Suppressor macrophage treated with lipopolysaccharide for 1 hour (primary cell): ENCODE results near the gene NRSN2.
"Not testable (repeated sequence)": the region's sequence is repeated elsewhere in the genome, so short reads cannot be mapped to it uniquely, and the experiment has no call there.

Experiments used
- DNase-seq, 3 donors: peaks; one replicate each; pipeline ENCODE4 v3.0.0-alpha.2; 2020 to 2022

The NRSN2 gene

DNA sequence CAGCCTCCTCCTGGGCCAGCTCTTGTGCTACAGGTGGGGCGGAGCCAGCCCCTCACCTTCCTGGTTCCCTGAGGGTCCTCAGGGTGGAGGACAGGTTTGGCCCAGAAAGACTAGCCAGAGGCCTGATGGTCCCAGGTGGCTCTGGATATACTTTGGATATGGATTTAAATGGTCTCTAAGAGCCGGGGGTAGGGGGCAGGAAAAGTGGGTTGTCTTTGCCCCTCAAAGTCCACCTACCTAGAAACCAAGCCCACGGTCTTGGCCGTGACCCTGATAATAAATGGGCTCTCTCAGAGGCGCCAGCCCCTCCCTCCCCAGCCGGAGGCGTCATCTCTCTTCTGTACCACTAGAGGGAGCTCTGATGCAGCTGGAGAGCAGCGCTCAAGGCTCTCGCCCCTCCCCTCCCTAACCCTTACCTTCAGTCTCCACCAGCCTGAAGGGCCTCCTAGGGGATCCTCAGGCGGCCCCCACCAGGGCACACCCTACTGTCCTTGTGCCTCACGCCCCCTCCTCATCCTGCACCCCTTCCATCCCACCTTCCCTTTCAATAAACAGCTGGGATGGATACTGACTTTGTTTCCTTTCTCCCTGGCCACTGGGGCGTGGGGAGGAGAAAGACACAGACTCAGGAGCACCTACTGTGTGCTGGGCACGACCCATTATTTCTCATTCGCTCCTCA, 7.5 kb downstream of the NRSN2 start:
- peak; percentile 85 to 91 (median 86) for DNase-seq

DNA sequence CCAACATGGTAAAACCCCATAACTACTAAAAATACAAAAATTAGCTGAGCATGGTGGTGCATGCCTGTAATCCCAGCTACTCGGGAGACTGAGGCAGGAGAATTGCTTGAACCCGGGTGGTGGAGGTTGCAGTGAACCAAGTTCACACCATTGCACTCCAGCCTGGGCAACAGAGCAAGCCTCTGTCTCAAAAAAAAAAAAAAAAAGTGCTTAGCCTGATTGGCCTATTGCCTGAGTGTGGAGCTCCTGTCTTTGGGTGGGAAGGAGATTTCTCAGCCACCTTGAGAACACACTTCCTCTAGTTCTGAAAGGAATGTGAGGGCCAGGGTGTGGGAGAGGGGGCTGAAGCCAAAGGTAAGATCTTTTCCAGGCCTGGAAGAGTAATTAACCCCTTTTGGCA, 9.2 kb downstream of the NRSN2 start:
- not testable (repeated sequence) for DNase-seq

DNA sequence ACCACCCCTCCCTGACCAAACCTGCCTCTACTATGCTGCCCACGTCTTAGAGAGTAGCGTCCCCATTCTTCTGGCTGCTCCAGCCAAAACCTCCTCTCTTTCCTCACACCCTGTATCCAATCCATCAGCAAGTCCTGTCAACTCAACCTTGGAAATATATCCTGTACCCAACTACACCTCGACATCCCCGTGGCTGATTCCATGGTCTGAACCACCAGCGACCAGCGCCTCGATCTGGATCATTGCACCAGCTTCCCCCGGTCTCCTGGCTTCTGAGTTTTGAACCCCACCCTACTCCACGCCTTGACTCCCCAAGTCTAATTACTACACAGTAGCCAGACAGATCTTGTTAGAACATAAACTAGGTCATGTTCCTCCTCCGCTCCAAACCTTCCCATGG, 9.8 kb downstream of the NRSN2 start:
- DNase-seq, result no peak

DNA sequence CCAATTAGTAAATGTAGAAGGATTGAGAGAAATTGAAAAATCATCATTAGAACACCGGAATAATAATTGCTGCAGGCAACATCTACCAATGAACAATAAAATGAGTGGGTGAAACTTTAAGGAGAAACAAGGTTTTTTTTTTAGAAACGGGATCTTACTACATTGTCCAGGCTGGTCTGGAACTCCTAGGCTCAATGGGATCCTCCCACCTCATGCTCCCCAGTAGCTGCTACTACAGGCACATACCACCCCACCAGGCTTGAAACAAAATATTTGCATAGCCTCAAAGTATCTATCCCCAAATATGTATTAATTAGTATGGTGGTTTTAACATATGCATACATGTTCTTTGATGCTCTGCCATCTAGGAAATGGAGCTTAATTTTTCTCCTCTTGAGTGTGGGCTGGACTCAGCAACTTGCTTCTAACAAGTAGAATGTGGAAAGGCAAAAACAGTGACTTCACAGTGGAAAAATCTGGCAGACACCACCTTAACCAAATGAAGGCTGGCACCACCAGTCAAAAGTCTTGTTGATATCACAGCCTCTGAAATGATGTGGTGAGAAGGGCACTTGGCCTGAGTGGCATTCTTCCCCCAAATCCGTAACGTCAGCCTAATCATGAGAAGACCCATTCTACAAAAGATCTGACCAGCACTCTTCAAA, 12.1 kb downstream of the NRSN2 start:
- no peak for DNase-seq

DNA sequence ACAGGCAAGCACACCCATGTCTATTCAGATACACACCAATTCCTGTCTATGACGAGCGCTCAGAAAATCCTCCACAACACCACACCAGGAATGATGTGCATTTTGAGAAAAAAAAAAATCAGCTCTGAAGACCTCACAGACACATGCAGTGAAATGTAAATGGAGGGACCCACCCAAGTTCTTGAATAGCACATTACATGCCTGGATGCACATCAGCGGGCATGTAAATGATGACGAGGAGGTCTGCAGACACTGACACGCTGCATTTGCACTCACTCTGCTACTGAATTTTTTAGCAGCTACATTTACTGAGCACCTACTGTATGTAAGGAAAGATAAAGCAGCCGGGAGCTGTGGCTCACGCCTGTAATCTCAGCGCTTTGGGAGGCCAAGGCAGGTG, 14.7 kb downstream of the NRSN2 start:
- DNase-seq, result no peak

DNA sequence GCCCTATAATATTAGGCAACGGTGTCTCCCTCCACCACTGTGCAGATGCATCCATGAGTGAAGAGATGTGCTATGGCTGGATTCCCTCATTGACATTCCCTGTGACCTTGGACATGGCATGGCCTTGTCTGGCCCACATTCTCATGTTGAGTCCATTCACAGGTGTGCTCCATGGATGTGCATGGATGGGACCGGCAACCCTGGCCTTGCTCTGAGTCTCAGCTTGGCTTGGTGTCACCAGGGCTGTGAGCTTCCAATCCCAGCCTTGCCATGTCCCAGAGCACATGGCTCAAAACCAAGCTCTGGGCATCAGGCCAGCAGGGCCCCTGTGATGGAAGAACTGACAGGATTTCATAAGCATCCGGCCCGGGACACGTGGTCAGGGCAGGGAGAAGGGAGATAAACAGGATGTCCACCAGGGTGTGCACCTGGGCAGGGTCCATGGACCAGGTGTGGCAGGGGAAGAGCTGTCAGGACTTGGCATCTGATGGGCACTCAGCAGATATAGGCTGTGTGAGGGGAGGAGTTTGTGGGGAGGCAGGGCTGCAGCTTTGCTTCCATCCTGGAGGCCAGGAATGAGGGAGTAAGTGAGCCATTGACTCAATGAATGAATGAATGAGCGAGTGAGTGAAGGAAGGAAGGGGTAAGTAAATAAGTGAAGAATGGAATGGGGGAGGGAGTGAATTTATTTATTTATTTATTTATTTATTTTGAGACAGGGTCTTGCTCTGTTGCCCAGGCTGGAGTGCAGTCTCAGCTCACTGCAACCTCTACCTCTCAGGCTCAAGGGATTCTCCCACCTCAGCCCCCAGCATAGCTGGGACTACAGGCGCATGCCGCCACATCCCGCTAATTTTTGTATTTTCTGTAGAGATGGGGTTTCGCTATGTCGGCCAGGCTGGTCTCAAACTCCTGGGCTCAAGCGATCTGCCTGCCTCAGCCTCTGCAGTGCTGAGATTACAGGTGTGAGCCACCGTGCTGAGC, 15.7 kb downstream of the NRSN2 start:
- peak; percentile 68 to 85 (median 71) for DNase-seq

DNA sequence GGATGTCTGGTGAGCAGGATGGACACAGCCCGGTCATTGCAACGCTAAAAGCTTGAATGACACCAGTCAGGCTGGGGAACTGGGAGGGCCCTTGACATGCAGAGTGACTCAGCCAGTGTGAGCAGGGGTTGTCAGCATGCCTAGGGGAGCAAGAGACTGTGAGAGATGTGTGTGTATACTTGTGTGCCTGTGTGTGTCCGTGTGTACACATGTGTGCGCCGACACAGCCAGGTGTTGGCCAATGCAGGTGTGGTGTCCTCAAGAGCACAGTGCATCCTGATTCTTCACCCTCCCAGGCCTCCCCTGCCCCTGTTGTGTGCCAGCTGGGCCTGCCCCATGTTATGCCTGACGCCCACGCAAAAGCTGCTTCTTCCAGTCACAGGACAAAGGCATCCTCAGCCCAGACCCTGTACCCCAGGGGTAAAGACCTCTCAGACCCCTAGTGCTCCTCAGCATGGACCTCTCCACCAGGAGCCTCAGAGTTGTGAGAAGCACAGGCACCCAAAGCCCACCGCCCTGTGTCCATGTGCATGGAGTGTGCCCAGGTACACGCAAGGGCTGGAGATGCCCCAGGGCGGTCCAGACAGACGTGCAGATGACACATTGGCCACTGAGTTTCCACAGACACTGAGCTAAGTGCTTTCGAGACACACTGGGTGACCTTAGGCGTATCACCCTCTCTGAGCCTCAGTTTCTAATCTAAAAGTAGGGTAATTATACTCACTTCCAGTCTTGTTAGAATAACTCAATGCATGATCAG, 16.6 kb downstream of the NRSN2 start:
- DNase-seq, result peak; percentile 61 to 69 (median 68)

DNA sequence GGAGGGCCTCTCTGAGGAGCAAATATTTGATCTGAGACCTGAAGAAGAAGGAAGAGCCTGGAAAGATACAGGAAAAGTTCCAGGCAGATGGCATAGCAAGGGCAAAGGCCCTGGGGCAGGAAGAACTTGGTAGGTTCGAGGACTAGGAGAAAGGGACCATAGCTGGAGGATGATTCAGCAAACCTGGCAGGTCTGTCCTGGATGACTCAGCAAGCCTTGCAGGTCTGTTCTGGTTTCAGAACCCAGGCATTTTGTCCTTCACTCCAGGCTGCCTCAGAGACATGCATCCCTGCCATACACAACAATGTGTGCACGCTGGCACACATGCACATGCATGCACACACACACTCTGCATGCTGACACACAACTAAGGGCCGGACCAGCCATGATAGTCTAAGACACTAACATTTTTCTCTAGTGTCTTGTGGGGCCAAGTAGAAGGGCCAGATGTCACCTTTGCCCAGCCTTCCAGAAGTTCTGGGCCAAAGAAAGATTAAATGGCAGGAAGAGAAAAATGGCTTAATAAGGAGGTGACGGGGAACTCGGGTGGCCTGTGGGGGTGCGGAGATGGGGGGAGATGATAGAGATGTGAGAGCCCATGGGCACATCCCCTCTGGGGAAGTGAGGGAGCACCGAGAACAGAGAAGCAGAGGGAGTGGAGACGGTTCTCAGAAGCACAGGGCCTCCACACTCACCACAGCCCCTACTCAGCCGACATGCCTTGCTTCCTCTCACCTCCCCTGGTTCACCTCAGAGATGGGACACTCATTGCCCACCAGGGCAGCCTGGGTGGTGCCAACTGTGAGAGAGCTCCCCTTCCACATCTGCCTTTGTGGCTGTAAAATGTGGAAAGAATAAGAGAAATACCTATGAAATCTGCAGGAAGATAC, 18.2 kb downstream of the NRSN2 start:
- DNase-seq, result peak in 1 of 3 donors; percentile 12

DNA sequence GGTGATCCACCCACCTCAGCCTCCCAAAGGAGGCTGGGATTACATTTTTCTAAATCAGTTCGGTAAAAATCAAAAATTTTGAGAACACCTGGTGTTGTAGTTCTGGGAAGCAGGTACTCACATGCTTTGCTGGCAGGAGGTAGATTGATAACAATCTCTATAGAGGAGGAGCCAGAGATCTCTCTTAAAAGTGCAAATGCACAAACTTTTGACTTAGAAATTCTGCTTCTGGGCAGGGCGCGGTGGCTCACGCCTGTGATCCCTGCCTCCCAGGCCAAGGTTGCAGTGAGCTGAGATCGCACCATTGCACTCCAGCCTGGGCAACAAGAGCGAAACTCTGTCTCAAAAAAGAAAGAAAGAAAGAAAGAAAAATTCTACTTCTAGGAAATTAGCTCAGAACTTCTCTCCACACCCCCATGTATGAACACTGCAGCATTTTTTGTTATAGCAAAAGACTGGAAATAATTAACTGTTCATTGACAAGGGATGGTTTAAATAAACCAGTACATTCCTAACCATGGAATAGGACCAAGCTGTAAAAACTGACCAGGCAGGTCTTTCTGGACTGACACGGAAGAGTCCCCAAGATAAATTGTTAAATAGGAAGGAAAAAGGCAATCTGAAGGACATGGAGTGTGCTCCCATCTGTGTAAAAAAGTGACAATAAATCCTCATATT, 19.3 kb downstream of the NRSN2 start:
- DNase-seq, result peak in 1 of 3 donors; percentile 6

DNA sequence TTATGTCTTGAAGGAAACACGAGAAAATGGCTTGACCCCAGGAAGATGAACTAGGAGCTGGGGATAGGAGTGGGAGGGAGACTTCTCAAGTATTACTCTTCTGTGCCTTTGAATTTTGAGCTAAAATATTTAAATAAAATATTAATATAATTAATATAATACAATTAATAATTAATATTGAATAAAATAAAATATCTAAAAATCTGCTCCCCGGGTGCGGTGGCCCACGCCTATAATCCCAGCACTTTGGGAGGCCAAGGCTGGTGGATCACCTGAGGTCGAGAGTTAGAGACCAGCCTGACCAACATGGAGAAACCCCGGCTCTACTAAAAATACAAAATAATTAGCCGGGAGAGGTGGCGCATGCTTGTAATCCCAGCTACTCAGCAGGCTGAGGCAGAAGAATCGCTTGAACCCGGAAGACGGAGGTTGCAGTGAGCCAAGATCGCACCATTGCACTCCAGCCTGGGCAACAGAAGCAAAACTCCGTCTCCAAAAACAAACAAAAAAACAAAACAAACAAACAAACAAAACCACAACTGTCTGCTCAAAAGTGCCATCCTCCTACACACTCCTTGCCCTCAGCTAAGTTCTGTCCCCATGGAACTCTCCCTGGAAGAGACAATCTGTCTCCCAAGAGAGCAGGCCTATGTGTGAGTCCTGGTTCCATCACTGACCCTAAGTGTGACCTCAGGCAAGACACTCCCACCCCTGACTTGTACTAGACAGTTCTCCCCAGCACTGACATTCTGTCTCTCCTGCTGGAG, 20.0 kb downstream of the NRSN2 start:
- DNase-seq, result peak in 1 of 3 donors; percentile 13

DNA sequence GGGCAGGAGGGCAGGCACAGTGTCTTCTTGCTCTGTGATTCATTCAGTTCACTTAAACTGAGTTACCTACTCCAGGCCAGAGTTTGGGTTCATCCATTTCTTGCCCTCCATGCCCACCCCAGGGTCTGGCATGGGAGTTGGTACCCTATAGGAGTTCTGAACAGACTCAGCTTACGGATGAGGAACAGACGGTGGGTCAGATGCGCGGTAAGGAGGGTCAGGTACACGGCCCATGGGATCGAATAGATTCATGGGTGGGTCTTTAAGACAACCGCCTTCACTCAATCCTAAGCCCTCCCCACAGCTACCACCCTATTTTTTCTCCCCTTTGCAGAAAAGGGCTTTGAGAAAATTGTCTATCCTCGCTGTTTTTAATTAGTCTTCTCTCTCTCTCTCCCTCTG, 20.6 kb downstream of the NRSN2 start:
- no peak for DNase-seq

DNA sequence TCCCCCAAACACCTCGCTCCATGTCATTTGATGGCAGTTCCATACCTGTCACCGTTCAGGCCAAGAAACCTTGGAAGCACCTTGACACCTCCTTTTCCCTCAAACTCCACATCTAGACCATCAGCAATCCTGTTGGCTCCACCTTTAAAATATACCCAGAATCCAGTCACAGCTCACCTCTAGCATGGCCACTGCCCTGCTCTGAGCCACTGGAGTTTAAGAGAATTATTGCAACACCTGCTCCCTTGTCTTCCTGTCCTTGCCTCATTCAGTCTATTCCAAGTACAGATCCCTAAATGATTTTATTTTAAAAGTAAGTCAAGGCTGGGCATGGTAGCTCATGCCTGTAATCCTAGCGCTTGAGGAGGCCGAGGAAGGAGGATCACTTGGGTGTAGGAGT, 22.0 kb downstream of the NRSN2 start:
- no peak for DNase-seq

DNA sequence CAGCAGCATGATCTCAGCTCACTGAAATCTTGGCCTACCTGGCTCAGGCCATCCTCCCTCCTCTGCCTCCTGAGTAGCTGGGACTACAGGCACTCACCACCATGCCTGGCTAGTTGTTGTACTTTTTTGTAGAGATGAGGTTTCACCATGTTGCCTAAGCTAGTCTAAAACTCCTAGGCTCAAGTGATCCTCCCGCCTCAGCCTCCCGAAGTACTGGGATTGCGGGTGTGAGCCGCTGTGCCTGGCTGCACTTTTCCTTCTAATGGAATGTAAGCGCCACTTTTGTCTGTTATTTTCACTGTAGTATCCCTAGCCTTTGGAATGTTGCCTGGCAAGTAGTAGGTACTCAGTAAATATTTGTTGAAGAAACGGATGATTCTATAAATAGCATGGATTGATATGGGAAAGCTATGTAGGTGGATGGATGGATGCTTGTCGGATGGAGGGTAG, 23.3 kb downstream of the NRSN2 start:
- no peak for DNase-seq

DNA sequence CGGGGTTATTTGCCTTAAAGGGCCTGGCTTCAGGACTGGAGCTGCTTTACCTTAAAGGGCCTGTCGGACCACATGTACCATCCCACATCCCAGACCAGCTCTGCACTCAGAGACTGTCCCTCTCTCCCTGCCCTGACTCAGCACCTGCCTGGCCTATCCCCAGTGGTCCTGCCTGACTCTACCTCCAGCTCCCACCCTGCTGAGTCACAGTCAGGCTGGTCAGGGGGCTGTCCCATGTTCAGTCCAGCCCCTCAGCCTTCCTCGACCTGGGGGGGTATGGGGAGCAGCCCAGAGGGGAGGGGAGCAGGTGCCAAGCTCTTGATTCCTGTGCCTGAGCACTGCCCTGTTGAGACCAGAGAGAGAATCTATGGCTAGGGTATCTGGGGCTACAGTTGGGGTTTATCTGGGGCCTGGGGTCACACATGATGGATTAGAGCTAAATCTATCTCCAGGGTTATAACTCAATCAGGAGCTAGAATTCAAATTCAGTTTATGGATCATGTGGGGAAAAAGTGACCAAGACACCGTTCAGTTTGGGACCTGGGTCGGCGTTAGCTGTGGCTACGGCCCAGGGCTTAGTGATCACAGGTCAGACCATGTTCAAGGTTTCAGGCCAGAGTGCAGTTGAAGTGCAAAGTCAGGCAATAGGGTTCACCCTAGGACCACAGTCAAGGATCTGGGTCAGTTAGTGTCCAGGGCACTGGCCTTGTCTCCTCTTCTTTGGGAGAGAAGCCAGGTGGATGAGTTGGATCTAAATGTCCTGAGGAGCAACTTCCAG, 24.3 kb downstream of the NRSN2 start:
- DNase-seq, result no peak

DNA sequence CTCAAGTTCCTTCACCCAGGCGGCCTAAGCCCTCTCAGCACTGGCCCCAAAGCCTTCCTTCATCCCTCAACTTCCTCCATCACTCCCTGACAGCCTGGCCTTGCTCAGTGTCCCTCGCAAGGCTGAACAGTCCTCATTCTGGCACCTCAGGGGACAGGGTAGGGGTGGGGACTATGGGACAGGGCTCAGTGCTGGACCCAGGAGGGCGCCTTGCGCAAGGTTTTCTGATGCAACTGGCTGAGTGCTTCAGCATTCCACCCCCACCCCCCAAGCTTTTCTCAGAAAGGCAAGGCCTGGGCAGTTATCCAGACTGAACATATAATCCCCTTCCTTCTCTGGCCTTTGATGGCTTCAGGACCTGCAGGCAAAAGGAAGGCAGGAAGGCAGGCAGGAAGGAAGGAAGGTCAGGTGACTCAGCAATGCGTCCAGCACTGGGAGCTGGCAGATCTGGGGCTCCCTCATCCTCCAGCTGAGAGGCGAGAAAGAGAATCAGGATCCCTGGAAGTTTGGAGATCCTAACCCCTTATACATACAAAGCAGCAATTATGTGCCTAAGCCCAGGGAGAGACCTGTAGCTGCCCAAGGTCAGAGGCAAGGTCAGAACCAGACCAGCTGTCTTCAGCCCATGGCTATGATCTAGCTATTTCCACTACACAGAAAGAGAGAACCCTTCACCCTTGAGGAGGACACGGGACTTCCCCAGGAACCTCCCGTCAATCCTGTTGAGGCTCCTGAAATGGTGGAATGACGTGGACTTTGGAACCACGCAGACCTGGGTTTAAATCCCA, 25.0 kb downstream of the NRSN2 start:
- peak; percentile 62 to 79 (median 67) for DNase-seq

DNA sequence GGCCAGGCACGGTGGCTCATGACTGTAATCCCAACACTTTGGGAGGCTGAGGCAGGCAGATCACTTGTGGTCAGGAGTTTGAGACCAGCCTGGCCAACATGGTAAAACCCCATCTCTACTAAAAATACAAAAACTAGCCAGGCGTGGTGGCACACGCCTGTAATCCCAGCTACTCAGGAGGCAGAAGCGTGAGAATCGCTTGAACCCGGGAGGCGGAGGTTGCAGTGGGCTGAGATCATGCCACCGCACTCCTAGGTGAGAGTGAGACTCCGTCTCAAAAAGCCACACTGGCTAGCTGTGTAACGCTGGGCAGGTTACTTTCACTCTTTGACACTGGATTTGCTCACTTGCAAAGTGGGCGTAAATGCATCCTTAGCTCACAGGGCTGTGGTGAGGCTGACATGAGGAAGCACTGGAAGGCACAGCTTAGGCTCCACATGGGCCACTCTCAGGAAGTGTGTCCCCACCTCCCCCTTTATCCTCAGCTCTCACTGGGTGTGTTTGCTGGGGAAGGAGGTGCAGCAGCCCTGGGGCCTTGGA, 25.7 kb downstream of the NRSN2 start:
- DNase-seq, result peak; percentile 76 to 84 (median 81)

DNA sequence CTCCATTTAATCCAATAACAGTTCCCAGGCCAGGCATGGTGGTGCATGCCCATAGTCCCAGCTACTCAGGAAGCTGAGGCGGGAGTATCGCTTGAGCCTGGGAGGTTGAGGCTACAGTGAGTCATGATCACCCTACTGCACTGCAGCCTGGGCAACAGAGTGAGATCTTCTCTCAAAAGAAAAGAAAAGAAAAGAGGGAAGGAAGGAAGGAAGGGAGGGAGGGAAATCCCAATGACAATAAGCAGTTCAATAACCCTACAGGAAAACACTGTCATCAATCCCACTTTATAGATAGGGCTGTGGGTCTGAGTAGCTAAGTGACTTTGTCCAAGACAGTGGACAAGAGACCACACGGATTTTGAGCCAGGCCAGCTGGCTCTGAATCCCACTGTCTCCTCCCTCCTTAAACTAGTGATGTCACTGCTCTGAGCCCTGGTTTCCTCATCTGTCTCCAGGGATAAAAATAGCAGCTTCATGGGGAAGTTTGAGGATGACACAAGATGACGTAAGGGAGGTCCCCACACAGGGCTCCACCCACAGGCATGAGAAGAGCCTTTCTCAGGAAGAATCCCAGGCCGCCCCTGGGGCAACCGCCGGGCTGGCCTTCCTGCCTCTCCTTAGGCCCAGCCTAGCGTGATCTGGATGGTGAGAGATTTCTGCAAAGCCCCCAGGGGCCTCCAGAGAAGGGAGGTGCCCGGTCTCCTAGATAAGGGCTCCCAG, 26.4 kb downstream of the NRSN2 start:
- peak; percentile 95 to 98 (median 98) for DNase-seq
